HepG2 (cell line): ENCODE results near the gene SMC1B. TPM values are rescaled to one million over a fixed set of nuclear protein-coding genes. Genes with fewer than 3 reads are reported as not detected.

ENCODE experiments used
- ARID5B ChIP-seq: IDR thresholded peaks from 2 replicates; pipeline ENCODE4 v1.4.0; 2020; ENCODE audit warnings: mild to moderate bottlenecking, missing genetic modification reagents
- ARNTL ChIP-seq: sonication (generic); formaldehyde crosslinking; IDR thresholded peaks from 2 replicates; pipeline ENCODE4 v1.4.0; 2020; ENCODE audit warnings: mild to moderate bottlenecking, missing genetic modification reagents
- ATF6 ChIP-seq: sonication (generic); formaldehyde crosslinking; conservative IDR thresholded peaks from 2 replicates; pipeline ENCODE4 v1.4.0; 2020; ENCODE audit warnings: missing genetic modification reagents
- CBX2 ChIP-seq, 2 experiments: fragments of 200-600 bp in 1 of 2; sonication (generic); formaldehyde crosslinking in 1 of 2; IDR thresholded peaks; 2 replicates each; pipeline versions ENCODE4 v1.7.0 to v1.8.1; 2018 to 2022; ENCODE audit warnings: low read depth in 2 of 2, low read length in 1 of 2, mild to moderate bottlenecking in 1 of 2, missing genetic modification reagents in 1 of 2
- CEBPB ChIP-seq: IDR thresholded peaks from 2 replicates; pipeline ENCODE4 v1.6.1; 2011; ENCODE audit warnings: low read depth, low read length, improper control_type of control experiment, borderline replicate concordance
- DDIT3 ChIP-seq: sonication (generic); formaldehyde crosslinking; IDR thresholded peaks from 2 replicates; pipeline ENCODE4 v1.4.0; 2020; ENCODE audit warnings: mild to moderate bottlenecking, missing genetic modification reagents
- ERF ChIP-seq: IDR thresholded peaks from 2 replicates; pipeline ENCODE4 v1.6.1; 2018; ENCODE audit warnings: missing biosample characterization, missing genetic modification reagents
- GTF2F1 ChIP-seq: fragments of 150-350 bp; IDR thresholded peaks from 2 replicates; pipeline ENCODE4 v1.6.1; 2014; ENCODE audit warnings: low read length
- JUND ChIP-seq: sonication (generic); formaldehyde crosslinking; IDR thresholded peaks from 2 replicates; pipeline ENCODE4 v1.8.0; 2022; ENCODE audit warnings: mild to moderate bottlenecking, missing genetic modification reagents
- MTF2 ChIP-seq: sonication (generic); formaldehyde crosslinking; IDR thresholded peaks from 2 replicates; pipeline ENCODE4 v1.5.0; 2020; ENCODE audit warnings: missing genetic modification reagents, borderline replicate concordance
- NCOA5 ChIP-seq: sonication (generic); formaldehyde crosslinking; IDR thresholded peaks from 2 replicates; pipeline ENCODE4 v1.4.0; 2020; ENCODE audit warnings: missing genetic modification reagents
- PAF1 ChIP-seq: IDR thresholded peaks from 2 replicates; pipeline ENCODE4 v1.6.1; 2016; ENCODE audit warnings: missing genetic modification reagents, missing compliant biosample characterization
- RXRB ChIP-seq: IDR thresholded peaks from 2 replicates; pipeline ENCODE4 v1.6.1; 2016; ENCODE audit warnings: borderline replicate concordance, missing genetic modification reagents, missing compliant biosample characterization
- SYNCRIP ChIP-seq: fragments of 200-400 bp; formaldehyde crosslinking; IDR thresholded peaks from 2 replicates; pipeline ENCODE4 v1.6.1; 2018; ENCODE audit warnings: mild to moderate bottlenecking, low read depth, low read length; ENCODE audit not compliant: insufficient read depth
- TBX3 ChIP-seq: fragments of 450-650 bp; IDR thresholded peaks from 2 replicates; pipeline ENCODE4 v1.6.1; 2017; ENCODE audit warnings: antibody characterized with exemption, mild to moderate bottlenecking, inconsistent platforms, borderline replicate concordance
- TCF7L2 ChIP-seq: IDR thresholded peaks from 2 replicates; pipeline ENCODE4 v1.6.1; 2011; ENCODE audit warnings: mild to moderate bottlenecking, low read depth, low read length, moderate library complexity
- ZFY ChIP-seq: sonication (generic); formaldehyde crosslinking; IDR thresholded peaks from 2 replicates; pipeline ENCODE4 v1.4.0; 2020; ENCODE audit warnings: missing genetic modification reagents
- ZNF17 ChIP-seq: sonication (generic); formaldehyde crosslinking; IDR thresholded peaks from 2 replicates; pipeline ENCODE4 v1.5.0; 2020; ENCODE audit warnings: mild to moderate bottlenecking, missing genetic modification reagents
- ZNF350 ChIP-seq: sonication (generic); formaldehyde crosslinking; IDR thresholded peaks from 2 replicates; pipeline ENCODE4 v1.4.0; 2020; ENCODE audit warnings: mild to moderate bottlenecking, low read depth, missing genetic modification reagents, borderline replicate concordance
- ZNF558 ChIP-seq: sonication (generic); formaldehyde crosslinking; IDR thresholded peaks from 2 replicates; pipeline ENCODE4 v1.9.0; 2022; ENCODE audit warnings: mild to moderate bottlenecking, missing genetic modification reagents, borderline replicate concordance
- ZNF788 ChIP-seq: sonication (generic); formaldehyde crosslinking; IDR thresholded peaks from 2 replicates; pipeline ENCODE4 v1.5.0; 2020; ENCODE audit warnings: mild to moderate bottlenecking, missing genetic modification reagents, borderline replicate concordance
- polyA plus RNA-seq, 8 experiments: library from polyadenylated mRNA; depleted of rRNA in 3 of 8; stranded (reverse) in 7 of 8; unstranded in 1 of 8; fragments of >200 nt; fragmentation: Illumina TruSeq in 4 of 8; extraction: Trizol in 4 of 8; gene quantifications; 2 replicates each; pipeline versions ENCODE4 v1.2.1 to v1.2.3, GENCODE V29; 2011 to 2016; ENCODE audit warnings: low read depth in 4 of 8, missing spikeins in 1 of 8, mixed read lengths in 1 of 8; ENCODE audit not compliant: insufficient read depth in 1 of 8
- total RNA-seq, 5 experiments: library from RNA; depleted of rRNA; stranded (reverse); fragments of >200 nt; fragmentation: Illumina TruSeq; extraction: Trizol; gene quantifications; 2 replicates each; pipeline ENCODE4 v1.2.3, GENCODE V29; 2016; ENCODE audit warnings: low read depth in 1 of 5
- TF ChIP-seq, protein P1 (sequence below): sonication (generic); formaldehyde crosslinking; IDR thresholded peaks from 2 replicates; pipeline ENCODE4 v1.8.0; 2022; ENCODE audit warnings: mild to moderate bottlenecking, missing genetic modification reagents, moderate library complexity

Gene SMC1B
- total and polyA plus RNA-seq, 2 of the 13 experiments (the other 11 are each of a cell fraction or from before 2014, with no cell fraction given): not detected

GRCh38 chr22:45442116-45442515 lies 28.7 kb upstream of the SMC1B start (continued):
- TF ChIP-seq TCF7L2 (no peak), TBX3 (no peak), ZNF558 (no peak), JUND (CRISPR knock-in tag) (no peak), CEBPB (no peak), DDIT3 (no peak), ZNF350 (no peak), ATF6 (CRISPR knock-in tag) (no peak), GTF2F1 (no peak), ERF (CRISPR knock-in tag) (no peak), CBX2 (IDR thresholded peaks at IDR 0.05; ENCODE audit: low read depth, low read length) (no peak), CBX2 (CRISPR knock-in tag; IDR thresholded peaks at IDR 0.05; ENCODE audit: low read depth) (no peak), ARID5B (CRISPR knock-in tag) (peak; percentile 47), ARNTL (no peak), MTF2 (CRISPR knock-in tag) (no peak), ZFY (CRISPR knock-in tag) (no peak), ZNF788 (CRISPR knock-in tag) (no peak), ZNF17 (CRISPR knock-in tag) (no peak), RXRB (CRISPR knock-in tag) (0 out of 2 replicates have a peak, but pooled peaks have one; percentile 23), NCOA5 (CRISPR knock-in tag) (no peak), PAF1 (CRISPR knock-in tag) (no peak), SYNCRIP (no peak)
- TF ChIP-seq, protein P1, sequence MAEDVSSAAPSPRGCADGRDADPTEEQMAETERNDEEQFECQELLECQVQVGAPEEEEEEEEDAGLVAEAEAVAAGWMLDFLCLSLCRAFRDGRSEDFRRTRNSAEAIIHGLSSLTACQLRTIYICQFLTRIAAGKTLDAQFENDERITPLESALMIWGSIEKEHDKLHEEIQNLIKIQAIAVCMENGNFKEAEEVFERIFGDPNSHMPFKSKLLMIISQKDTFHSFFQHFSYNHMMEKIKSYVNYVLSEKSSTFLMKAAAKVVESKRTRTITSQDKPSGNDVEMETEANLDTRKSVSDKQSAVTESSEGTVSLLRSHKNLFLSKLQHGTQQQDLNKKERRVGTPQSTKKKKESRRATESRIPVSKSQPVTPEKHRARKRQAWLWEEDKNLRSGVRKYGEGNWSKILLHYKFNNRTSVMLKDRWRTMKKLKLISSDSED: no peak
